Measurements from ENCODE around the gene LRRC1.

The LRRC1 gene

DNA sequence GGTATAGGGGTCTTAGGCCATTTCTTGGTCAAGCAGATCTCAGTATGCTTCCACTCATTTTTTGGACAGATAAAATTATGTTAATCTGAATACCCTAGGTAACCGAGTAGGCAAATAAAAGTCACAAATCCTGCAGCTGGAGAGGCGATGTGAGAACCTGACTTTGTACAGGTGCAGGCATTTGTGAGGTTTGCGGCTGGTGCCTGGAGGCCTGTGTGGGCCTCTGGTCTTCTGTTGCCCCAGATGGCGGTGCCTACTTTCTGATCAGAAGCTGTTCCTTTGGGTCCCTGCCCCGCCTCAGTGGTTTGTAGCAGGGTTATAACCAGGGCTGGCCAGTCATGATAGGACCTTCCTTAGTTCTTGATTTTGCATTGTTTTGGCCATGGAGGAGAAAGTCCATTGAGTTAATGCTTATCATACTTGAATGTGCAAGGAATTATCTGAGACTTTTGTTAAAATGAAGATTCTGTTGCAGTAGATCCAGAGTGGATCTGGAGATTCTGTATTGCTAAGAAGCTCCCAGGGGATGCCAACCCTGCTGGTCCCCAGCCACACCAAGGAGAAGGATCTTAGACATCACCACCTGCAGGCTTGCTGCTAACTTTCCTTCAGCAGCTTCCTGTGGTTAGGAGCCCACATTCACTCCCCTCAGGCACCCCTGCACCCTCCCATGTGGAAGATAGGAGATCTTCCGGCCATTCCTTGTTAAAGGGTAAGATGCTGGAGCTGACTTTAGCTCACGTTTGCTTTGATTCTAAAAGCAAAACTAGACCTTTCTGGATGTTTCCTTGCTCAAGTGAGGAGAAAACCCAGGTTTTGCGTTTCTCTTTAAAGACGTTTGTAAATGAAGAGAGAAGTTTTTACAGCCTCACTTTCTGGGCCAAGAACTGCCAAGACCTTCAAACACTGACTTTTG is 50.7 kb downstream of the LRRC1 start:
- WGBS = 95% methylated on average over 9 of the region's 9 CpGs
- Histone ChIP-seq H3K79me1 (replicated peaks; ENCODE audit: low read length, poor library complexity, severe bottlenecking) (peaks cover 33% of the 10 kb centered on the region), H3K4ac (ENCODE audit: low read depth in 1 of 2, low read length in 2 of 2) (no peak overlapping the region), H3K9ac (ENCODE audit: low read length) (no peak overlapping the region), H3K4me3 (ENCODE audit: insufficient read depth in 1 of 2, low read depth in 1 of 2, low read length in 2 of 2) (no peak overlapping the region), H3K14ac (ENCODE audit: low read length in 2 of 2) (no peak overlapping the region), H2AK5ac (ENCODE audit: low read length, severe bottlenecking) (no peak overlapping the region), H3K9me3 (ENCODE audit: control insufficient read depth, low read length) (peaks cover under 1% of the 10 kb centered on the region), H2BK15ac (ENCODE audit: low read depth, poor library complexity, severe bottlenecking) (no peak overlapping the region), H2BK12ac (ENCODE audit: low read length in 2 of 2) (no peak overlapping the region), H2AFZ (ENCODE audit: low read depth, low read length) (no peak overlapping the region), H2BK120ac (ENCODE audit: low read depth, low read length) (no peak overlapping the region), H3K4me2 (ENCODE audit: low read length, poor library complexity, severe bottlenecking) (no peak overlapping the region), H3K27me3 (ENCODE audit: control insufficient read depth in 1 of 2, insufficient read depth in 1 of 2, low read length in 2 of 2) (no peaks in the 10 kb centered on the region), H4K91ac (ENCODE audit: low read length) (no peak overlapping the region), H3K27ac (ENCODE audit: low read length, poor library complexity, severe bottlenecking) (no peak overlapping the region), H3K36me3 (ENCODE audit: control insufficient read depth in 1 of 2, insufficient read depth in 2 of 2, low read depth in 1 of 2, low read length in 2 of 2) (no peaks in the 10 kb centered on the region), H3K23ac (ENCODE audit: low read length in 2 of 2) (no peak overlapping the region), H4K8ac (ENCODE audit: low read length) (no peak overlapping the region), H3K4me1 (ENCODE audit: control insufficient read depth, insufficient read depth, low read depth, low read length) (no peaks in the 10 kb centered on the region), H3K18ac (ENCODE audit: low read depth in 1 of 2, low read length in 2 of 2) (no peak overlapping the region), H2BK5ac (ENCODE audit: low read depth, low read length, poor library complexity, severe bottlenecking) (no peak overlapping the region)
- no peak for DNase-seq

DNA sequence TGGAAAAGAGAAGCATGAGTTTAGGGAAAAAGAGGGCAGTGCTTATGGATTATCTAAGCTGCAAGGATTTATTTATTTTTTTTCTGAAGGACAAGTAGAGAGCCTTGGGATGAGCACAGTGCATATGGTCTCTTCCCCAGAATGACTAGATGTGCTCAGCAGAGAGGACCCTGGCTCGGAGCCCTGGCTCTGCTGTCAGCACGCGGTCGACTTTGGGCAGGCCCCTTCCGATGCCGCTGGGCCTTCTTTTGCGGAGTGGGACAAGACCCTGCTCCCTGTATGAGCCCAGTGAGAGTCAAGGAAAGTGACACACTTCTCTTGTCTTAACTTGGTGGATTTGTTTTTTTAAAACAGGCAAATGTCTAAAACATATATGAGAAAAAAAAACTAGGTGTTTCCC is 51.4 kb downstream of the LRRC1 start:
- WGBS = 84% methylated on average over 7 of the region's 7 CpGs
- no peak overlapping the region for H2AK5ac ChIP-seq (ENCODE audit: low read length, severe bottlenecking)
- H4K91ac ChIP-seq (ENCODE audit: low read length) = no peak overlapping the region

DNA sequence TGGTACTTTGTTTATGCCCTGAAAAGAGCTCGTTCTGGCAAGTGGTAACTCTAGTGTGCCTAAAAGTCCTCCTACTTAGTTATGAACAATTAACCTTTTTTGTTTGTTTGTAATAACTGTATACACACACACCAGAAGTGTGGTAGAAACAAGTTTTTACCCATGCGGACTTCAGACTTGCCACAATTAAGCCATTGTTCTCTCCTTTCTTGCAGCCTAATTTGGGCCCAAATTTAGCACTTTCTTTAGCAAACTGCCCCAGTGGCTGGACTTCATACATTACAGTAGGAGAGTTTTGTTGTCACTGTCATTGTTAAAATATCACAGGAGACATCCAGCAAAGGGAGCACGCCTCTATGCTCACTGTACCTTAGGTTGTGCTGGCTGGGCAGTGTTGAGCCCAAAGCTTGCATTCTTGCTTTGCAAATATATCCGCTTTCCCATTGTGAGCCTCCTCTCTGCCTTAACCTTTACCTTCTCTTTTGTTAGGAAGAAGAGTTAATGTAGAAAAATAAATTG is 53.0 kb downstream of the LRRC1 start:
- Histone ChIP-seq H3K9me3 (ENCODE audit: control insufficient read depth, low read length) (no peaks in the 10 kb centered on the region), H3K4me2 (ENCODE audit: low read length, poor library complexity, severe bottlenecking) (no peak overlapping the region), H2AFZ (ENCODE audit: low read depth, low read length) (no peak overlapping the region), H3K4ac (ENCODE audit: low read depth in 1 of 2, low read length in 2 of 2) (no peak overlapping the region), H2BK120ac (ENCODE audit: low read depth, low read length) (no peak overlapping the region), H3K18ac (ENCODE audit: low read depth in 1 of 2, low read length in 2 of 2) (no peak overlapping the region), H3K27ac (ENCODE audit: low read length, poor library complexity, severe bottlenecking) (no peak overlapping the region), H4K8ac (ENCODE audit: low read length) (no peak overlapping the region), H3K23ac (ENCODE audit: low read length in 2 of 2) (no peak overlapping the region), H3K9ac (ENCODE audit: low read length) (no peak overlapping the region), H4K91ac (ENCODE audit: low read length) (no peak overlapping the region), H3K4me3 (ENCODE audit: insufficient read depth in 1 of 2, low read depth in 1 of 2, low read length in 2 of 2) (no peak overlapping the region), H3K27me3 (ENCODE audit: control insufficient read depth in 1 of 2, insufficient read depth in 1 of 2, low read length in 2 of 2) (no peaks in the 10 kb centered on the region), H2BK15ac (ENCODE audit: low read depth, poor library complexity, severe bottlenecking) (no peak overlapping the region), H2AK5ac (ENCODE audit: low read length, severe bottlenecking) (no peak overlapping the region), H3K36me3 (ENCODE audit: control insufficient read depth in 1 of 2, insufficient read depth in 2 of 2, low read depth in 1 of 2, low read length in 2 of 2) (no peaks in the 10 kb centered on the region), H3K4me1 (ENCODE audit: control insufficient read depth, insufficient read depth, low read depth, low read length) (no peaks in the 10 kb centered on the region), H3K79me1 (replicated peaks; ENCODE audit: low read length, poor library complexity, severe bottlenecking) (peaks cover 31% of the 10 kb centered on the region), H2BK12ac (ENCODE audit: low read length in 2 of 2) (no peak overlapping the region), H2BK5ac (ENCODE audit: low read depth, low read length, poor library complexity, severe bottlenecking) (no peak overlapping the region), H3K14ac (ENCODE audit: low read length in 2 of 2) (no peak overlapping the region)
- 100% methylated on average over 1 of the region's 4 CpGs for WGBS
- no peak for DNase-seq

More for the DNA sequence above, 51.4 kb downstream of the LRRC1 start:
- H2BK12ac ChIP-seq (ENCODE audit: low read length in 2 of 2) = no peak overlapping the region
- H3K18ac ChIP-seq (ENCODE audit: low read depth in 1 of 2, low read length in 2 of 2) = no peak overlapping the region
- H3K4me2 ChIP-seq (ENCODE audit: low read length, poor library complexity, severe bottlenecking) = no peak overlapping the region
- no peak overlapping the region for H3K4me3 ChIP-seq (ENCODE audit: insufficient read depth in 1 of 2, low read depth in 1 of 2, low read length in 2 of 2)
- H3K9ac ChIP-seq (ENCODE audit: low read length) = no peak overlapping the region
- peaks cover 30% of the 10 kb centered on the region for H3K79me1 ChIP-seq (replicated peaks; ENCODE audit: low read length, poor library complexity, severe bottlenecking)
- no peak overlapping the region for H2BK5ac ChIP-seq (ENCODE audit: low read depth, low read length, poor library complexity, severe bottlenecking)
- no peak overlapping the region for H3K14ac ChIP-seq (ENCODE audit: low read length in 2 of 2)
- H3K9me3 ChIP-seq (ENCODE audit: control insufficient read depth, low read length) = no peaks in the 10 kb centered on the region
- H3K27ac ChIP-seq (ENCODE audit: low read length, poor library complexity, severe bottlenecking) = no peak overlapping the region
- H3K23ac ChIP-seq (ENCODE audit: low read length in 2 of 2) = no peak overlapping the region
- no peak overlapping the region for H2BK15ac ChIP-seq (ENCODE audit: low read depth, poor library complexity, severe bottlenecking)
- no peaks in the 10 kb centered on the region for H3K4me1 ChIP-seq (ENCODE audit: control insufficient read depth, insufficient read depth, low read depth, low read length)
- H2AFZ ChIP-seq (ENCODE audit: low read depth, low read length) = no peak overlapping the region
- no peaks in the 10 kb centered on the region for H3K27me3 ChIP-seq (ENCODE audit: control insufficient read depth in 1 of 2, insufficient read depth in 1 of 2, low read length in 2 of 2)
- no peak overlapping the region for H2BK120ac ChIP-seq (ENCODE audit: low read depth, low read length)
- H3K4ac ChIP-seq (ENCODE audit: low read depth in 1 of 2, low read length in 2 of 2) = no peak overlapping the region
- H3K36me3 ChIP-seq (ENCODE audit: control insufficient read depth in 1 of 2, insufficient read depth in 2 of 2, low read depth in 1 of 2, low read length in 2 of 2) = no peaks in the 10 kb centered on the region
- DNase-seq = no peak
- H4K8ac ChIP-seq (ENCODE audit: low read length) = no peak overlapping the region

DNA sequence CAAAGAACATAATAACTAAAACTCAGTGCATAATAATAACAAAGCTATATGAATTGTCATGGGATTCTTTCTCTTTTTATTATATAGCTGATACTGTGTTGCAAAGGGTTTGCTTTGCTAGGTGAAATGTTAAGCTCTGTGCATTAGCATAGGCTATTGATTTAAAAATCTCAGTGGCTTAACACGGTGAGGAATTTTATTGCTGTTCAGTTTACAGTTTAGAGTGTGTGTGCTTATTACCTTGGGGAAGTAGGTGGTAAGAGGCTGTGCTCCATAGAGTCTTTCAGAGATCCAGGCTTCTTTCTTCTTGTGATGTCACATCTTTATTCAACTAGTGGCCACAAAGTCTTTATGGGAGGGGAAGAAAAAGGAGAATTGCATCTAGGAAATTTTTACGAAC is 55.7 kb downstream of the LRRC1 start:
- Histone ChIP-seq H3K4me1 (ENCODE audit: control insufficient read depth, insufficient read depth, low read depth, low read length) (no peaks in the 10 kb centered on the region), H3K27me3 (ENCODE audit: control insufficient read depth in 1 of 2, insufficient read depth in 1 of 2, low read length in 2 of 2) (no peaks in the 10 kb centered on the region), H2AK5ac (ENCODE audit: low read length, severe bottlenecking) (no peak overlapping the region), H2BK15ac (ENCODE audit: low read depth, poor library complexity, severe bottlenecking) (no peak overlapping the region), H3K23ac (ENCODE audit: low read length in 2 of 2) (no peak overlapping the region), H2BK120ac (ENCODE audit: low read depth, low read length) (no peak overlapping the region), H3K79me1 (replicated peaks; ENCODE audit: low read length, poor library complexity, severe bottlenecking) (peaks cover 24% of the 10 kb centered on the region), H3K4me2 (ENCODE audit: low read length, poor library complexity, severe bottlenecking) (no peak overlapping the region), H4K8ac (ENCODE audit: low read length) (no peak overlapping the region), H4K91ac (ENCODE audit: low read length) (no peak overlapping the region), H3K18ac (ENCODE audit: low read depth in 1 of 2, low read length in 2 of 2) (no peak overlapping the region), H3K4ac (ENCODE audit: low read depth in 1 of 2, low read length in 2 of 2) (no peak overlapping the region), H3K4me3 (ENCODE audit: insufficient read depth in 1 of 2, low read depth in 1 of 2, low read length in 2 of 2) (no peak overlapping the region), H3K36me3 (ENCODE audit: control insufficient read depth in 1 of 2, insufficient read depth in 2 of 2, low read depth in 1 of 2, low read length in 2 of 2) (no peaks in the 10 kb centered on the region), H2BK5ac (ENCODE audit: low read depth, low read length, poor library complexity, severe bottlenecking) (no peak overlapping the region), H2AFZ (ENCODE audit: low read depth, low read length) (no peak overlapping the region), H3K9me3 (ENCODE audit: control insufficient read depth, low read length) (no peaks in the 10 kb centered on the region), H3K9ac (ENCODE audit: low read length) (no peak overlapping the region), H2BK12ac (ENCODE audit: low read length in 2 of 2) (no peak overlapping the region), H3K27ac (ENCODE audit: low read length, poor library complexity, severe bottlenecking) (no peak overlapping the region), H3K14ac (ENCODE audit: low read length in 2 of 2) (no peak overlapping the region)
- no peak for DNase-seq
- 100% methylated on average over 1 of the region's 2 CpGs for WGBS
